Spleen (tissue), 7 donors: ENCODE measurements around the gene ATG101.

Experiments used
- POLR2A ChIP-seq, 3 donors: fragments of 450-650 bp; IDR thresholded peaks; one replicate each; pipeline ENCODE4 v1.5.1; 2017; ENCODE audit warnings: antibody characterized with exemption in 3 of 3, mild to moderate bottlenecking in 1 of 3
- POLR2AphosphoS5 ChIP-seq, 3 donors: sonication (generic); formaldehyde crosslinking; IDR thresholded peaks; one replicate each; pipeline ENCODE4 v1.5.1; 2017; ENCODE audit warnings: antibody characterized with exemption in 3 of 3
- TF ChIP-seq, protein P1 (sequence below), 11 experiments: fragments of 200-600 bp in 7 of 11; fragments of 450-650 bp in 4 of 11; sonication (generic) in 4 of 11; IDR thresholded peaks in 8 of 11; conservative IDR thresholded peaks in 3 of 11; 1 replicate in 7 of 11; 2 replicates in 4 of 11; pipeline versions ENCODE4 v1.4.0 to v1.8.0; 2016 to 2021; ENCODE audit warnings: antibody characterized with exemption in 11 of 11, inconsistent platforms in 4 of 11, mild to moderate bottlenecking in 1 of 11
- donor health status: DM: no; HTN: no; CAD: no; lungs with moderate emphysema.
- donor health status: DM: no; HTN: no; CAD: no.
- donor health status: DM: no; HTN: no; CAD: no.

DNA sequence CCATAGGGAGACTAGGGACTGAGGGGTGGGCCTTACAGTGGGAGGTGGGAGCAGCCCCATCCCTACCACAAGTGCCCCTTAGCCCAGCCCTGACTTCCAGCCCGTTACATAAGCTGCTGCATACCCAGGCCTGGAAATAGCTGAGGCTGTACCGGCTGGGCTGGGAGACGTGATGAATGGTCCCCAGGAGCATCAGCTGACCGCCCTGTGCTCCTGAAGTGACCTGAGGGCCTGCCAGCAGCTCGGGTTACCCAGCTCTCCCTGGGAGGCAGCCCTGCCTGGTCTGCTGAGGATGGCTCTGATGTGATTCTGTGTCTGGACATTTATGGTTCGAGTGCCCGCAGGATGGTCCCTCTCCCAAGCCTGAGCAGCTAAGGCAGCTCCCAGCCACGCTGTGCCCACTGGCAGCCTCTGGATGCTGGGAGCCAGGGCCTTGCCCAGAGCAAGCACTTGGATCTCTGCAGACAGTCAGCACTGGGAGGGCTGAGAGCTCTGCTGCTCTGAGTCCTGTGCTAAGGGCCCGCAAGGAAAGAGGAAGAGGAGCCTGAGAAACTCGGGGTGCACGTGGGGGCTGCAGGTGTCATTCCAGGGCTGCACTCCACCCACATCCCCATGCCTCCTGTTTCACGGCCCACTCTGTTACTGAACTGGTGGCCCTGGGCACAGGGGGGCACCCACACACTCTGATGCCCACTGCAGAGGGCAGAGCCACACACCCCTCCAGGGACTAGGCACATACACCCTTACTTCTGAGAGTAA lies 42.5 kb upstream of the ATG101 start:
- TF ChIP-seq POLR2A (IDR thresholded peaks at IDR 0.05) (no peak), POLR2AphosphoS5 (IDR thresholded peaks at IDR 0.05) (no peak)
- TF ChIP-seq, protein P1, sequence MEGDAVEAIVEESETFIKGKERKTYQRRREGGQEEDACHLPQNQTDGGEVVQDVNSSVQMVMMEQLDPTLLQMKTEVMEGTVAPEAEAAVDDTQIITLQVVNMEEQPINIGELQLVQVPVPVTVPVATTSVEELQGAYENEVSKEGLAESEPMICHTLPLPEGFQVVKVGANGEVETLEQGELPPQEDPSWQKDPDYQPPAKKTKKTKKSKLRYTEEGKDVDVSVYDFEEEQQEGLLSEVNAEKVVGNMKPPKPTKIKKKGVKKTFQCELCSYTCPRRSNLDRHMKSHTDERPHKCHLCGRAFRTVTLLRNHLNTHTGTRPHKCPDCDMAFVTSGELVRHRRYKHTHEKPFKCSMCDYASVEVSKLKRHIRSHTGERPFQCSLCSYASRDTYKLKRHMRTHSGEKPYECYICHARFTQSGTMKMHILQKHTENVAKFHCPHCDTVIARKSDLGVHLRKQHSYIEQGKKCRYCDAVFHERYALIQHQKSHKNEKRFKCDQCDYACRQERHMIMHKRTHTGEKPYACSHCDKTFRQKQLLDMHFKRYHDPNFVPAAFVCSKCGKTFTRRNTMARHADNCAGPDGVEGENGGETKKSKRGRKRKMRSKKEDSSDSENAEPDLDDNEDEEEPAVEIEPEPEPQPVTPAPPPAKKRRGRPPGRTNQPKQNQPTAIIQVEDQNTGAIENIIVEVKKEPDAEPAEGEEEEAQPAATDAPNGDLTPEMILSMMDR (IDR thresholded peaks at IDR 0.05 in 8 of 11, conservative IDR thresholded peaks at IDR 0.05 in 3 of 11): no peak
